ENCODE results near the gene TUBB.
A peak's percentile ranks its signal among the peaks of the same experiment; 100 is the strongest.
"Not testable (repeated sequence)": the region's sequence is repeated elsewhere in the genome, so short reads cannot be mapped to it uniquely, and the experiment has no call there.

Gene TUBB

GRCh38 chr6:30717845-30718720 is 2.1 kb upstream of the TUBB start:
- DNase-seq (ENCODE audit: low read depth in 2 of 2), result not testable (repeated sequence)

- no peak for DNase-seq (ENCODE audit: low read depth in 2 of 2)
These were observed 796 bp upstream of the TUBB start for GRCh38 chr6:30719356-30719755.

GRCh38 chr6:30720738-30721197 is 616 bp downstream of the TUBB start:
- DNase-seq (ENCODE audit: low read depth in 2 of 2), result no peak

GRCh38 chr6:30721198-30722024 is 1.3 kb downstream of the TUBB start:
- DNase-seq (ENCODE audit: low read depth in 2 of 2), result peak; percentile 92 to 94

GRCh38 chr6:30722025-30722279 is 1.8 kb downstream of the TUBB start:
- DNase-seq (ENCODE audit: low read depth in 2 of 2), result not testable (repeated sequence)

- DNase-seq (ENCODE audit: low read depth in 2 of 2), result no peak
These were observed 2.3 kb downstream of the TUBB start for GRCh38 chr6:30722280-30723112.

- DNase-seq (ENCODE audit: low read depth in 2 of 2), result not testable (repeated sequence)
These were observed 3.1 kb downstream of the TUBB start for GRCh38 chr6:30723159-30723842.

- not testable (repeated sequence) for DNase-seq (ENCODE audit: low read depth in 2 of 2)
These were observed 3.9 kb downstream of the TUBB start for GRCh38 chr6:30723843-30724741.

GRCh38 chr6:30724906-30725667 is 4.9 kb downstream of the TUBB start:
- no peak for DNase-seq (ENCODE audit: low read depth in 2 of 2)

- no peak for DNase-seq (ENCODE audit: low read depth in 2 of 2)
These were observed 5.8 kb downstream of the TUBB start for GRCh38 chr6:30725713-30726505.

GRCh38 chr6:30726506-30727413 is 6.6 kb downstream of the TUBB start:
- DNase-seq (ENCODE audit: low read depth in 2 of 2), result no peak

GRCh38 chr6:30727920-30728553 is 7.9 kb downstream of the TUBB start:
- no peak for DNase-seq (ENCODE audit: low read depth in 2 of 2)

- DNase-seq (ENCODE audit: low read depth in 2 of 2), result peak; percentile 81 to 82
These were observed 10.7 kb downstream of the TUBB start for GRCh38 chr6:30730601-30731435.

GRCh38 chr6:30732237-30732943 is 12.2 kb downstream of the TUBB start:
- no peak for DNase-seq (ENCODE audit: low read depth in 2 of 2)

- DNase-seq (ENCODE audit: low read depth in 2 of 2), result no peak
These were observed 15.6 kb downstream of the TUBB start for GRCh38 chr6:30735668-30736314.
